ACC112 (cell line): ENCODE data around the gene CD19.
"Not testable (repeated sequence)": the region's sequence is repeated elsewhere in the genome, so short reads cannot be mapped to it uniquely, and the experiment has no call there.

Source experiments
- H2AFZ ChIP-seq: fragments of 200-600 bp; sonication (generic); one replicate; pipeline ENCODE4 v1.6.0; 2017; ENCODE audit warnings: antibody characterized with exemption, low read length; ENCODE audit not compliant: unreplicated experiment
- H3K27ac ChIP-seq: fragments of 200-600 bp; sonication (generic); 2 replicates; pipeline ENCODE4 v1.5.1; 2014; ENCODE audit warnings: low read depth, mild to moderate bottlenecking, antibody characterized with exemption, low read length, moderate library complexity
- H3K27me3 ChIP-seq: fragments of 200-600 bp; sonication (generic); 2 replicates; pipeline ENCODE4 v1.6.1; 2014; ENCODE audit warnings: mild to moderate bottlenecking, antibody characterized with exemption, low read length, moderate library complexity, mixed read lengths; ENCODE audit not compliant: insufficient read depth
- H3K36me3 ChIP-seq: fragments of 200-600 bp; sonication (generic); 2 replicates; pipeline ENCODE4 v1.6.1; 2016; ENCODE audit warnings: mild to moderate bottlenecking, antibody characterized with exemption, low read length, moderate library complexity, mixed read lengths; ENCODE audit not compliant: insufficient read depth
- H3K4me1 ChIP-seq: fragments of 200-600 bp; sonication (generic); one replicate; pipeline ENCODE4 v1.6.1; 2016; ENCODE audit warnings: low read length, mixed read lengths; ENCODE audit not compliant: insufficient read depth, unreplicated experiment, control insufficient read depth
- H3K4me3 ChIP-seq: fragments of 200-600 bp; sonication (generic); 2 replicates; pipeline ENCODE4 v1.5.1; 2014; ENCODE audit warnings: mild to moderate bottlenecking, low read depth, low read length
- H3K79me2 ChIP-seq: fragments of 200-600 bp; sonication (generic); one replicate; pipeline ENCODE4 v1.6.0; 2016; ENCODE audit warnings: low read length; ENCODE audit not compliant: control insufficient read depth, unreplicated experiment, insufficient read depth

Gene CD19

GRCh38 chr16:28964496-28964895 is 32.7 kb downstream of the CD19 start:
- Histone ChIP-seq H2AFZ (no peak overlapping the region), H3K36me3 (peaks cover 5% of the 10 kb centered on the region; the same call in 1 of the 2 replicates), H3K79me2 (no peaks in the 10 kb centered on the region), H3K4me1 (no peaks in the 10 kb centered on the region), H3K27me3 (no peaks in the 10 kb centered on the region), H3K4me3 (no peak overlapping the region), H3K27ac (no peak overlapping the region)

- Histone ChIP-seq H2AFZ (no peak overlapping the region), H3K36me3 (peaks cover 2% of the 10 kb centered on the region; the same call in 1 of the 2 replicates), H3K27ac (no peak overlapping the region), H3K27me3 (no peaks in the 10 kb centered on the region), H3K79me2 (no peaks in the 10 kb centered on the region), H3K4me1 (no peaks in the 10 kb centered on the region), H3K4me3 (no peak overlapping the region)
Observed at GRCh38 chr16:28967156-28967555, 35.4 kb downstream of the CD19 start.

- H3K36me3 ChIP-seq, H3K27me3 ChIP-seq, H3K27ac ChIP-seq, H3K79me2 ChIP-seq, H3K4me3 ChIP-seq, H3K4me1 ChIP-seq, H2AFZ ChIP-seq: not testable (repeated sequence)
Observed at GRCh38 chr16:28969696-28970095, 37.9 kb downstream of the CD19 start.

- H3K27ac ChIP-seq: peak overlapping the region; percentile 92
- peak overlapping the region; percentile 99 for H3K4me3 ChIP-seq
- H3K36me3 ChIP-seq: no peaks in the 10 kb centered on the region
- H3K79me2 ChIP-seq: peaks cover 29% of the 10 kb centered on the region
- no peaks in the 10 kb centered on the region for H3K27me3 ChIP-seq
- H3K4me1 ChIP-seq: peaks cover 16% of the 10 kb centered on the region
- peak overlapping the region; percentile 74 for H2AFZ ChIP-seq
Observed at GRCh38 chr16:28974007-28974436, 42.3 kb downstream of the CD19 start.

GRCh38 chr16:28974437-28975157 is 42.8 kb downstream of the CD19 start, which contains the start of gene SPNS1:
SPNS1 (plus strand) TSS chr16:28974778; CDS start chr16:28975152, 374 bp downstream.
- H3K36me3 ChIP-seq: no peaks in the 10 kb centered on the region
- peak within 1 kb of the TSS; percentile 99 for H3K4me3 ChIP-seq
- peak within 1 kb of the TSS; percentile 92 for H3K27ac ChIP-seq
- H2AFZ ChIP-seq: peak within 1 kb of the TSS; percentile 99
- H3K79me2 ChIP-seq: peaks cover 29% of the 10 kb centered on the region
- H3K4me1 ChIP-seq: peaks cover 16% of the 10 kb centered on the region
- H3K27me3 ChIP-seq: no peaks in the 10 kb centered on the region

- no peaks in the 10 kb centered on the region for H3K36me3 ChIP-seq
- peak overlapping the region; percentile 99 for H3K4me3 ChIP-seq
- peaks cover 16% of the 10 kb centered on the region for H3K4me1 ChIP-seq
- peak overlapping the region; percentile 92 for H3K27ac ChIP-seq
- peak overlapping the region; percentile 99 for H2AFZ ChIP-seq
- H3K79me2 ChIP-seq: peaks cover 29% of the 10 kb centered on the region
- no peaks in the 10 kb centered on the region for H3K27me3 ChIP-seq
Observed at GRCh38 chr16:28975158-28975599, 43.4 kb downstream of the CD19 start.

- H3K4me3 ChIP-seq: no peak overlapping the region
- peaks cover 16% of the 10 kb centered on the region for H3K4me1 ChIP-seq
- no peaks in the 10 kb centered on the region for H3K27me3 ChIP-seq
- H3K79me2 ChIP-seq: peaks cover 29% of the 10 kb centered on the region
- no peak overlapping the region for H3K27ac ChIP-seq
- H3K36me3 ChIP-seq: peaks cover 20% of the 10 kb centered on the region
- no peak overlapping the region for H2AFZ ChIP-seq
Observed at GRCh38 chr16:28977703-28978662, 46.2 kb downstream of the CD19 start.

GRCh38 chr16:28980330-28980729 is 48.6 kb downstream of the CD19 start:
- H3K4me1 ChIP-seq, H3K27ac ChIP-seq, H3K27me3 ChIP-seq, H2AFZ ChIP-seq, H3K4me3 ChIP-seq: not testable (repeated sequence)
- Histone ChIP-seq H3K79me2 (peaks cover 24% of the 10 kb centered on the region), H3K36me3 (peaks cover 20% of the 10 kb centered on the region)

- Histone ChIP-seq H3K36me3 (peaks cover 24% of the 10 kb centered on the region), H2AFZ (no peak overlapping the region), H3K27ac (no peak overlapping the region), H3K27me3 (no peaks in the 10 kb centered on the region), H3K4me1 (peaks cover 4% of the 10 kb centered on the region), H3K79me2 (peaks cover 18% of the 10 kb centered on the region), H3K4me3 (no peak overlapping the region)
Observed at GRCh38 chr16:28980929-28981328, 49.2 kb downstream of the CD19 start.

- H3K4me1 ChIP-seq: peaks cover 3% of the 10 kb centered on the region
- H3K36me3 ChIP-seq: peaks cover 28% of the 10 kb centered on the region
- no peaks in the 10 kb centered on the region for H3K27me3 ChIP-seq
- H3K4me3 ChIP-seq: no peak overlapping the region
- no peak overlapping the region for H3K27ac ChIP-seq
- peaks cover 12% of the 10 kb centered on the region for H3K79me2 ChIP-seq
- no peak overlapping the region for H2AFZ ChIP-seq
Observed at GRCh38 chr16:28981517-28981916, 49.7 kb downstream of the CD19 start.
